HEK293T (cell line): Measurements from ENCODE around the gene SAMMSON.

Experiments
- CTCF ChIA-PET: fragments of 350-600 bp; formaldehyde crosslinking; extraction: SDS; loops from one replicate; lab custom pipeline; 2021; ENCODE audit warnings: antibody characterized with exemption, inconsistent platforms; lab: Yijun Ruan, JAX
- POLR2A ChIA-PET: fragments of 350-600 bp; formaldehyde crosslinking; extraction: SDS; loops from one replicate; lab custom pipeline; 2020; ENCODE audit warnings: antibody characterized with exemption, inconsistent platforms; lab: Yijun Ruan, JAX
- DNase-seq: peaks from one replicate; pipeline ENCODE4 v3.0.0; 2012; ENCODE audit warnings: mixed read lengths; ENCODE audit errors: extremely low spot score
- ARNT ChIP-seq: fragments of 450-650 bp; IDR thresholded peaks from 2 replicates; pipeline ENCODE4 v1.6.1; 2017; ENCODE audit warnings: mild to moderate bottlenecking
- BHLHE40 ChIP-seq: fragments of 450-650 bp; IDR thresholded peaks from 2 replicates; pipeline ENCODE4 v1.6.1; 2016; ENCODE audit warnings: mild to moderate bottlenecking, moderate library complexity, borderline replicate concordance
- CTBP1 ChIP-seq: fragments of 450-650 bp; IDR thresholded peaks from 2 replicates; pipeline ENCODE4 v1.6.1; 2016; ENCODE audit warnings: borderline replicate concordance
- ELF4 ChIP-seq: fragments of 450-650 bp; IDR thresholded peaks from 2 replicates; pipeline ENCODE4 v1.6.1; 2017; ENCODE audit warnings: antibody characterized with exemption
- FOXA1 ChIP-seq: fragments of 450-650 bp; IDR thresholded peaks from 2 replicates; pipeline ENCODE4 v1.6.1; 2016; ENCODE audit warnings: mild to moderate bottlenecking
- FOXK2 ChIP-seq: fragments of 450-650 bp; IDR thresholded peaks from 2 replicates; pipeline ENCODE4 v1.6.1; 2016; ENCODE audit warnings: mild to moderate bottlenecking
- FOXM1 ChIP-seq: fragments of 450-650 bp; IDR thresholded peaks from 2 replicates; pipeline ENCODE4 v1.6.1; 2017; ENCODE audit warnings: mild to moderate bottlenecking, borderline replicate concordance
- HDGF ChIP-seq: fragments of 450-650 bp; IDR thresholded peaks from 2 replicates; pipeline ENCODE4 v1.6.1; 2017; ENCODE audit warnings: antibody characterized with exemption, borderline replicate concordance
- L3MBTL2 ChIP-seq: fragments of 450-650 bp; conservative IDR thresholded peaks from 2 replicates; pipeline ENCODE4 v1.6.1; 2016; ENCODE audit warnings: mild to moderate bottlenecking
- LEF1 ChIP-seq: fragments of 450-650 bp; IDR thresholded peaks from 2 replicates; pipeline ENCODE4 v1.6.1; 2017; ENCODE audit warnings: mild to moderate bottlenecking, borderline replicate concordance
- NFRKB ChIP-seq: fragments of 450-650 bp; IDR thresholded peaks from 2 replicates; pipeline ENCODE4 v1.6.1; 2016; ENCODE audit warnings: mild to moderate bottlenecking, moderate library complexity
- PKNOX1 ChIP-seq: fragments of 450-650 bp; IDR thresholded peaks from 2 replicates; pipeline ENCODE4 v1.6.1; 2016
- SP1 ChIP-seq: fragments of 450-650 bp; IDR thresholded peaks from 2 replicates; pipeline ENCODE4 v1.6.1; 2017
- SUZ12 ChIP-seq: fragments of 450-650 bp; IDR thresholded peaks from 2 replicates; pipeline ENCODE4 v1.6.1; 2016; ENCODE audit warnings: mild to moderate bottlenecking
- TARDBP ChIP-seq: fragments of 450-650 bp; IDR thresholded peaks from 2 replicates; pipeline ENCODE4 v1.6.1; 2016
- ZNF384 ChIP-seq: fragments of 450-650 bp; IDR thresholded peaks from 2 replicates; pipeline ENCODE4 v1.6.1; 2016

The SAMMSON gene

GRCh38 chr3:69987833-69988232 is 11.7 kb upstream of the SAMMSON start:
- POLR2A ChIA-PET: no interaction called here
- CTCF ChIA-PET: no interaction called here
- no peak for TF ChIP-seq NFRKB
- TF ChIP-seq HDGF: no peak
- no peak for TF ChIP-seq L3MBTL2
- no peak for TF ChIP-seq FOXM1
- no peak for TF ChIP-seq LEF1
- TF ChIP-seq ELF4: no peak
- TF ChIP-seq ZNF384: no peak
- no peak for TF ChIP-seq ARNT
- TF ChIP-seq SP1: no peak
- no peak for TF ChIP-seq BHLHE40
- TF ChIP-seq FOXK2: no peak
- TF ChIP-seq SUZ12: no peak
- no peak for TF ChIP-seq PKNOX1
- no peak for TF ChIP-seq TARDBP
- TF ChIP-seq FOXA1: no peak
- no peak for TF ChIP-seq CTBP1
- DNase-seq: no peak

GRCh38 chr3:69993757-69994156 is 5.8 kb upstream of the SAMMSON start:
- ChIA-PET POLR2A (no interaction called here), CTCF (no interaction called here)
- DNase-seq: no peak
- TF ChIP-seq L3MBTL2: no peak
- TF ChIP-seq CTBP1: no peak
- TF ChIP-seq SP1: no peak
- no peak for TF ChIP-seq ZNF384
- TF ChIP-seq ELF4: no peak
- TF ChIP-seq NFRKB: no peak
- TF ChIP-seq FOXK2: no peak

- POLR2A ChIA-PET: no interaction called here
- CTCF ChIA-PET: no interaction called here
- DNase-seq: no peak
- no peak for TF ChIP-seq LEF1
- TF ChIP-seq FOXM1: no peak
- no peak for TF ChIP-seq CTBP1
- TF ChIP-seq ARNT: no peak
- no peak for TF ChIP-seq ZNF384
- TF ChIP-seq FOXK2: no peak
- TF ChIP-seq SP1: no peak
Measured at GRCh38 chr3:69994919-69995318, 4.6 kb upstream of the SAMMSON start.

- ChIA-PET CTCF (no interaction called here), POLR2A (no interaction called here)
- no peak for TF ChIP-seq LEF1
- TF ChIP-seq FOXA1: no peak
- TF ChIP-seq BHLHE40: no peak
- TF ChIP-seq NFRKB: no peak
- TF ChIP-seq SUZ12: no peak
- TF ChIP-seq L3MBTL2: no peak
- no peak for TF ChIP-seq SP1
- no peak for TF ChIP-seq PKNOX1
- no peak for TF ChIP-seq TARDBP
- no peak for TF ChIP-seq CTBP1
- no peak for TF ChIP-seq FOXK2
- no peak for TF ChIP-seq ZNF384
- no peak for TF ChIP-seq ARNT
- no peak for TF ChIP-seq ELF4
- TF ChIP-seq HDGF: no peak
- TF ChIP-seq FOXM1: no peak
- DNase-seq: no peak
Measured at GRCh38 chr3:69997631-69998307, 1.8 kb upstream of the SAMMSON start.

GRCh38 chr3:69998759-69999139 is 784 bp upstream of the SAMMSON start:
- POLR2A ChIA-PET: no interaction called here
- no peak for TF ChIP-seq TARDBP
- no peak for TF ChIP-seq SP1
- no peak for TF ChIP-seq CTBP1
- TF ChIP-seq PKNOX1: no peak
- TF ChIP-seq ZNF384: no peak
- TF ChIP-seq ARNT: no peak
- TF ChIP-seq FOXK2: no peak
- TF ChIP-seq FOXM1: no peak
- TF ChIP-seq ELF4: no peak
- no peak for TF ChIP-seq FOXA1
- TF ChIP-seq BHLHE40: no peak
- TF ChIP-seq L3MBTL2: no peak
- TF ChIP-seq HDGF: no peak
- no peak for DNase-seq
- CTCF ChIA-PET: no interaction called here

- ChIA-PET CTCF (no interaction called here), POLR2A (no interaction called here)
- no peak for TF ChIP-seq ZNF384
- TF ChIP-seq TARDBP: no peak
- TF ChIP-seq L3MBTL2: no peak
- TF ChIP-seq FOXK2: no peak
- no peak for TF ChIP-seq FOXM1
- no peak for TF ChIP-seq ELF4
- no peak for TF ChIP-seq CTBP1
- TF ChIP-seq NFRKB: no peak
- TF ChIP-seq HDGF: no peak
- no peak for TF ChIP-seq PKNOX1
- TF ChIP-seq BHLHE40: no peak
- no peak for TF ChIP-seq SUZ12
- no peak for TF ChIP-seq ARNT
- TF ChIP-seq LEF1: no peak
- TF ChIP-seq FOXA1: no peak
- no peak for TF ChIP-seq SP1
- DNase-seq: no peak
Measured at GRCh38 chr3:70000028-70000410, 486 bp downstream of the SAMMSON start.
